K562 (cell line): ENCODE data around the gene HTR1D. TPM values are rescaled to one million over a fixed set of nuclear protein-coding genes. Genes with fewer than 3 reads are reported as not detected.

Source experiments
- BACH1 ChIP-seq: fragments of 200-800 bp; sonication (Bioruptor generic); IDR thresholded peaks from 2 replicates; pipeline ENCODE4 v1.6.1; 2016; ENCODE audit warnings: missing genetic modification characterization, missing compliant biosample characterization
- COPS2 ChIP-seq: fragments of 450-650 bp; conservative IDR thresholded peaks from 2 replicates; pipeline ENCODE4 v1.6.1; 2016; ENCODE audit warnings: mild to moderate bottlenecking, moderate library complexity
- DPF2 ChIP-seq: fragments of 450-650 bp; IDR thresholded peaks from 2 replicates; pipeline ENCODE4 v1.6.1; 2016
- GABPA ChIP-seq: fragments of 200-800 bp; sonication (Bioruptor generic); conservative IDR thresholded peaks from 2 replicates; pipeline ENCODE4 v1.6.1; 2016; ENCODE audit warnings: low read depth, missing genetic modification characterization, missing compliant biosample characterization
- GTF2F1 ChIP-seq: IDR thresholded peaks from 2 replicates; pipeline ENCODE4 v1.6.1; 2011; ENCODE audit warnings: low read depth, low read length, improper control_type of control experiment
- HNRNPUL1 ChIP-seq: fragments of 200-400 bp; formaldehyde crosslinking; IDR thresholded peaks from 2 replicates; pipeline ENCODE4 v1.6.1; 2017; ENCODE audit warnings: low read length
- HOMEZ ChIP-seq: fragments of 250-450 bp; sonication (Bioruptor Pico); IDR thresholded peaks from 2 replicates; pipeline ENCODE4 v1.4.0; 2020; ENCODE audit warnings: mild to moderate bottlenecking, moderate library complexity
- MXD1 ChIP-seq: fragments of 250-450 bp; sonication (Bioruptor Pico); IDR thresholded peaks from 2 replicates; pipeline ENCODE4 v1.8.0; 2021; ENCODE audit warnings: borderline replicate concordance, mild to moderate bottlenecking, moderate library complexity; ENCODE audit not compliant: poor library complexity, severe bottlenecking
- NFE2L1 ChIP-seq: fragments of 450-650 bp; IDR thresholded peaks from 2 replicates; pipeline ENCODE4 v1.6.1; 2016; ENCODE audit warnings: missing genetic modification characterization, low read depth, mild to moderate bottlenecking, missing compliant biosample characterization, moderate library complexity, borderline replicate concordance
- NR0B1 ChIP-seq: fragments of 450-650 bp; IDR thresholded peaks from one replicate; pipeline ENCODE4 v1.6.1; 2018; ENCODE audit warnings: mild to moderate bottlenecking, moderate library complexity; ENCODE audit not compliant: partially characterized antibody
- RREB1 ChIP-seq: fragments of 250-450 bp; sonication (Bioruptor Pico); IDR thresholded peaks from 2 replicates; pipeline ENCODE4 v1.4.0; 2020
- ZBTB12 ChIP-seq: fragments of 250-450 bp; sonication (Bioruptor Pico); IDR thresholded peaks from 2 replicates; pipeline ENCODE4 v1.4.0; 2020
- ZBTB33 ChIP-seq: sonication (generic); formaldehyde crosslinking; IDR thresholded peaks from 2 replicates; pipeline ENCODE4 v1.8.1; 2023; ENCODE audit warnings: mild to moderate bottlenecking, missing genetic modification reagents
- ZFP1 ChIP-seq: fragments of 450-650 bp; formaldehyde crosslinking; IDR thresholded peaks from 2 replicates; pipeline ENCODE4 v1.4.0; 2020; ENCODE audit warnings: mild to moderate bottlenecking, mixed read lengths
- polyA plus RNA-seq, 8 experiments: library from polyadenylated mRNA; depleted of rRNA in 4 of 8; stranded (reverse) in 5 of 8; unstranded in 3 of 8; fragments of >200 nt; fragmentation: Nextera tagmentation in 2 of 8; fragmentation: Illumina TruSeq in 1 of 8; extraction: Ambion mirVana in 2 of 8; extraction: Trizol in 1 of 8; gene quantifications; 2 replicates each; pipeline versions ENCODE4 v1.2.1 to v1.2.3, GENCODE V29; 2011 to 2014; ENCODE audit warnings: inconsistent platforms in 1 of 8, missing spikeins in 1 of 8
- total RNA-seq, 7 experiments: library from RNA; depleted of rRNA in 6 of 7; stranded (reverse); fragments of >200 nt in 6 of 7; fragmentation: Illumina TruSeq in 2 of 7; extraction: Trizol in 2 of 7; gene quantifications; 2 replicates each; pipeline versions ENCODE4 v1.2.1 to v1.2.3, GENCODE V29; 2011 to 2021; ENCODE audit warnings: low replicate concordance in 1 of 7

HTR1D gene
- total and polyA plus RNA-seq, 9 of the 15 experiments (the other 6 are each of a cell fraction or from before 2014, with no cell fraction given), result 0.03 to 0.09 (median 0.04) TPM; not detected in 4

- no peak for TF ChIP-seq ZBTB33
- TF ChIP-seq GTF2F1, result no peak
- no peak for TF ChIP-seq MXD1 (CRISPR knock-in tag)
- TF ChIP-seq HOMEZ (CRISPR knock-in tag), result no peak
- TF ChIP-seq NR0B1, result no peak
- no peak for TF ChIP-seq NFE2L1 (tag)
- no peak for TF ChIP-seq BACH1 (tag)
- peak; percentile 41; the same call in 1 of the 2 replicates for TF ChIP-seq RREB1 (CRISPR knock-in tag)
- no peak; the same call in 1 of the 2 replicates for TF ChIP-seq ZBTB12 (CRISPR knock-in tag)
- TF ChIP-seq GABPA (tag), result no peak
- TF ChIP-seq ZFP1 (CRISPR knock-in tag), result 0 out of 2 replicates have a peak, but pooled peaks have one; percentile 7
- peak; percentile 26; the same call in 1 of the 2 replicates for TF ChIP-seq DPF2
- no peak for TF ChIP-seq COPS2
- TF ChIP-seq HNRNPUL1, result no peak
These were observed 49.8 kb downstream of the HTR1D start (continued) for GRCh38 chr1:23167353-23168078.
